NCI-H2196 (cell line): ENCODE results near the gene PPDPF.

ENCODE experiments used
- DNase-seq: peaks from one replicate; lab custom pipeline; 2025; ENCODE audit not compliant: unreplicated experiment; lab: John Stamatoyannopoulos, UW

The PPDPF gene

GRCh38 chr20:63487116-63487764 is 33.3 kb upstream of the PPDPF start:
- DNase-seq, result no peak

- no peak for DNase-seq
These were observed 32.8 kb upstream of the PPDPF start for GRCh38 chr20:63487781-63488241.

DNA sequence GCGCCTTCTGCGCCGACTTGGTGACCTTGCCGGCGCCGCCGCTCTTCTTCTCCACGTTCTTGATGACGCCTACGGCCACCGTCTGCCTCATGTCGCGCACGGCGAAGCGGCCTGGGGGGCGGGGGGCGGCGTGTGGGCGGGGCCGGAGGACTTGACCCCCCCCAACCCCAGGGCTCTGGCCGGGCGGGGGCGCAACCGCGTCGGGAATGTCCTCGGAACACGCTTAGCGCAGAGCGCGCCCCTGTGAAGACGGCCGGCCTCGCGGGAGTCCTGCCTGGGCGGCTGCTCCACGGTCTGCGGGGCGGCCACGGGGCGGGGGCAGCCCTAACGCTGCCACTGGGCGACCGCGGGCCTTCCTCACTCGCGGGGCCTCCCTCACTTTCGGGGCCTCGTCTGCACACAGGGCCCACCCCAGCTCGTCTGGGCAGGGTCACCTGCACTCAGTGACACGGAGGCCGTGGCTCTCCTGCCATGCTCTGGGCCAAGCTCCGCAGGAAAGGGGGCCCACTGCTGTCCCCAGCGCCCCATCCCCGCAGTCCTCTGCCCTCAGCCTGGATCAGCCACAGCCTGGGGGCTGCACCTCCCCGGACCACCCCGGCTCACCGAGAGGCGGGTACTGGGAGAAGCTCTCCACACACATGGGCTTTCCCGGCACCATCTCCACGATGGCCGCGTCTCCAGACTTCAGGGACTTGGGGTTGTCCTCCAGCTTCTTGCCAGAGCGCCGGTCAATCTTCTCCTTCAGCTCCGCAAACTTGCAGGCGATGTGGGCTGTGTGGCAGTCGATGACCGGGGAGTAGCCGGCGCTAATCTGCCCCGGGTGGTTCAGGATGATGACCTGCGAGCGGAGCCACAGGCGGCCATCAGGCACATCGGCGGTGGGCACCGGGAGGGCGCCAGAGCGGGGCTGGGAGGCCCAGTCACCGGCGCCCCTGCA is 32.0 kb upstream of the PPDPF start:
- DNase-seq, result no peak

DNA sequence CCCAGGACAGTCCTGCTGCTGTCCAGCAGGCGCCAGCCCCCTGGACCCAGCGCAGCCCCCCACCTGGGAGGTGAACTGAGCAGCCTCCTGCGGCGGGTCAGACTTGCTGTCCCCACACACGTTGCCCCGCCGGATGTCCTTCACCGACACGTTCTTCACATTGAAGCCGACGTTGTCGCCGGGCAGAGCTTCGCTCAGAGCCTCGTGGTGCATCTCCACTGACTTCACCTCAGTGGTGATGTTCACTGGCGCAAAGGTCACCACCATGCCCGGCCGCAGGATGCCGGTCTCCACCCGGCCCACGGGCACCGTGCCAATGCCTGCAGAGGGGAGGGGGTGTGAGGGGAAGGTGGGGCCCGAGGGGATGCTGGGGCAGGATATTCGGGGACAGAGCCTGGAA is 30.1 kb upstream of the PPDPF start:
- DNase-seq, result no peak

- DNase-seq, result no peak
These were observed 29.5 kb upstream of the PPDPF start for GRCh38 chr20:63491078-63491477.

DNA sequence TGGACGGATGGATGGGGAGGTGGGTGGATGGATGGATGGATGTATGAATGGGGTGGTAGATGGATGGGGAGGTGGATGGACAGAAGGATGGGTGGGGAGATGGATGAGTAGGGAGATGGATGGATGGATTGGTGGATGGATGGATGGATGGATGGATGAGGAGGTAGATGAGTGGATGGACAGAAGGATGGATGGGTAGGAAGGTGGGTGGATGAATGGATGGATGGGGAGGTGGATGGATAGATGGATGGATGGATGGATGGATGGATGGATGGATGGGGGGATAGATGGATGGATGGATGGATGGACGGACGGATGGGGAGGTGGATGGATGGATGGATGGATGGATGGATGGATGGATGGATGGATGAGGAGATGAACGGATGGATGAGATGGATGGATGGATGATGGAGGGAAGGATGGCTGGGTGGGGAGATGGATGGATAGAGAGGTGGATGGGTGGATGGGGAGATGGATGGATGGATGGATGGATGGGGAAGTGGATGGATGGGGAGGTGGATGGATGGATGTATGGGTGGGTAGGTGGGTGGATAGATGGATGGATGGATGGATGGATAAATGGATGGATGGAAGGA is 28.8 kb upstream of the PPDPF start:
- DNase-seq, result no peak

GRCh38 chr20:63492518-63492917 is 28.0 kb upstream of the PPDPF start:
- no peak for DNase-seq

- no peak for DNase-seq
These were observed 27.6 kb upstream of the PPDPF start for GRCh38 chr20:63492982-63493381.

- no peak for DNase-seq
These were observed 27.0 kb upstream of the PPDPF start for GRCh38 chr20:63493563-63494020.

- no peak for DNase-seq
These were observed 26.5 kb upstream of the PPDPF start for GRCh38 chr20:63494084-63494419.

DNA sequence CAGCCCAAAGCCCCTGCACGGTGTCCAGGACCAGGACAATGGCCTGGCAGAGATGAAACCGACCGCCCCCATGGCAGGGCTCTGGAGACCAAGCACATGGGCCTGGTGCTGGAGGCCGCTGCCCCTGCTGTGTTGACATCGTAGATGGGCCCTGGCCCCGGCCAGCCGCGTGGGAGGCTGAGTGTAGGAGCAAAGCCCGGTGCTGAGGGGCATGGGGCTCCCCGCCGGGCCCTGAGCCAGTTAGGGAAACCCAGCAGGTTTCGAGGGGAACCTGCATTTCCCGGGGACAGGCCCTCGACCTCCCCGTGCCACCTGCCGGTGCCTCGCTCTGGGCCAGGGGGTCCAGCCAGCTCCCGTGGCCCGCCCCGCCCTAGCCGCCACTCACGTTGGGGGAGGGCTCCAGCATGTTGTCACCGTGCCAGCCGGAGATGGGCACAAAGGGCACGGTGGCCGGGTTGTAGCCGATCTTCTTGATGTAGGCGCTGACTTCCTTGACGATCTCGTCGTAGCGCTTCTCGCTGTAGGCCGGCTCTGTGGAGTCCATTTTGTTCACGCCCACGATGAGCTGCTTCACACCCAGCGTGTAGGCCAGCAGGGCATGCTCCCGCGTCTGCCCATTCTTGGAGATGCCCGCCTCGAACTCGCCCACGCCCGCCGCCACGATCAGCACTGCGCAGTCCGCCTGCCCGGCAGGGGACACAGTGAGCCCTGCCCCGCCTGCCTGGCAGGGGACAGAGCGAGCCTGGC is 26.0 kb upstream of the PPDPF start:
- no peak for DNase-seq

GRCh38 chr20:63495167-63495720 is 25.3 kb upstream of the PPDPF start:
- no peak for DNase-seq

- DNase-seq, result peak; percentile 57
These were observed 24.6 kb upstream of the PPDPF start for GRCh38 chr20:63495741-63496595.

GRCh38 chr20:63496596-63497120 is 23.9 kb upstream of the PPDPF start:
- no peak for DNase-seq

GRCh38 chr20:63497138-63497945 is 23.2 kb upstream of the PPDPF start:
- DNase-seq, result no peak

GRCh38 chr20:63497946-63498935 is 22.3 kb upstream of the PPDPF start:
- DNase-seq, result peak; percentile 45

DNA sequence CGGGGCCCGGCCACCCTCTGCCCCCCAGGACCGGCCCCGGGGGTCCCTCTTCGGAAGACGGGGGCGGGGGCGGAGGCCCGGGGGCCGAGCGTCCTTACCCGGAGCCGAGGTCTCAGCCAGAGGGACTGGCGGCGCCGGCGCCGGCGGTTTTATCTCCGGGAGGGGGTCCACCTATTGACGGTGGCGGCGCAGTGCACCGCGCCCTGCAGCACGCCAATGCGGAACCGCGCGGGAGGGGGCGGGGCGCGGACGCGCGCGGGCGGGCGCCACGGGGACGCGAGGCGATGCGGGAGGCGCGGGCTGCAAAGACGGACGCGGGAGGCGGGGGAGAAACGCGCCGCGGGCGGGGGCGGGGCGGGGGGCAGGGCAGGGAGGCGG is 21.6 kb upstream of the PPDPF start, which contains the start of gene EEF1A2:
Gene EEF1A2, minus strand, starts transcription at position 124 of the 378 bp plus-strand sequence. CDS start 1,320 bp downstream, outside the sequence.
- DNase-seq, result peak; percentile 65
